Activated CD4-positive, alpha-beta T cell treated with anti-CD3 and anti-CD28 coated beads for 4 hours (primary cell): Measurements from ENCODE around the gene SYCN.
"Not testable (repeated sequence)": the region's sequence is repeated elsewhere in the genome, so short reads cannot be mapped to it uniquely, and the experiment has no call there.

Source experiments
- DNase-seq, 2 donors: peaks; one replicate each; pipeline ENCODE4 v3.0.0-alpha.2; 2020

Gene SYCN

GRCh38 chr19:39203372-39204341 is at the start of gene SYCN:
Gene SYCN (minus strand): TSS chr19:39204263. CDS start chr19:39204254, 9 bp downstream.
- no peak for DNase-seq

GRCh38 chr19:39253374-39254149 is 49.5 kb upstream of the SYCN start:
- no peak for DNase-seq

- DNase-seq, result no peak
These were observed 48.4 kb upstream of the SYCN start for GRCh38 chr19:39252458-39252857.

GRCh38 chr19:39251846-39252245 is 47.8 kb upstream of the SYCN start:
- no peak for DNase-seq

GRCh38 chr19:39251081-39251480 is 47.0 kb upstream of the SYCN start:
- DNase-seq, result no peak

- DNase-seq, result no peak
These were observed 44.7 kb upstream of the SYCN start, which contains the start of gene IFNL4 for GRCh38 chr19:39248806-39249205. Gene IFNL4 (minus strand): TSS chr19:39248856.

GRCh38 chr19:39247701-39248664 is 43.9 kb upstream of the SYCN start:
- no peak for DNase-seq

GRCh38 chr19:39246951-39247669 is 43.0 kb upstream of the SYCN start:
- DNase-seq, result peak; percentile 14 to 22

GRCh38 chr19:39245166-39245565 is 41.1 kb upstream of the SYCN start:
- not testable (repeated sequence) for DNase-seq

- not testable (repeated sequence) for DNase-seq
These were observed 40.5 kb upstream of the SYCN start, which contains the start of gene IFNL3 for GRCh38 chr19:39244410-39245100. Gene IFNL3 (minus strand): TSS chr19:39245006. CDS start chr19:39244967, 39 bp downstream.

- not testable (repeated sequence) for DNase-seq
These were observed 39.7 kb upstream of the SYCN start for GRCh38 chr19:39243741-39244140.

- no peak for DNase-seq
These were observed 36.4 kb upstream of the SYCN start for GRCh38 chr19:39240421-39240820.

- no peak for DNase-seq
These were observed 34.9 kb upstream of the SYCN start for GRCh38 chr19:39238944-39239343.

GRCh38 chr19:39238209-39238608 is 34.1 kb upstream of the SYCN start:
- DNase-seq, result no peak

- DNase-seq, result peak; percentile 29 to 57
These were observed 33.4 kb upstream of the SYCN start for GRCh38 chr19:39237200-39238184.

- DNase-seq, result peak in 1 of 2 donors; percentile 8
These were observed 32.5 kb upstream of the SYCN start for GRCh38 chr19:39236527-39236926.

GRCh38 chr19:39232708-39233107 is 28.6 kb upstream of the SYCN start:
- no peak for DNase-seq

- no peak for DNase-seq
These were observed 26.2 kb upstream of the SYCN start for GRCh38 chr19:39230096-39230764.

- no peak for DNase-seq
These were observed 20.8 kb upstream of the SYCN start for GRCh38 chr19:39224910-39225309.
